ENCODE results near the gene LSMEM2.
"Not testable (repeated sequence)": the region's sequence is repeated elsewhere in the genome, so short reads cannot be mapped to it uniquely, and the experiment has no call there.

Gene LSMEM2

DNA sequence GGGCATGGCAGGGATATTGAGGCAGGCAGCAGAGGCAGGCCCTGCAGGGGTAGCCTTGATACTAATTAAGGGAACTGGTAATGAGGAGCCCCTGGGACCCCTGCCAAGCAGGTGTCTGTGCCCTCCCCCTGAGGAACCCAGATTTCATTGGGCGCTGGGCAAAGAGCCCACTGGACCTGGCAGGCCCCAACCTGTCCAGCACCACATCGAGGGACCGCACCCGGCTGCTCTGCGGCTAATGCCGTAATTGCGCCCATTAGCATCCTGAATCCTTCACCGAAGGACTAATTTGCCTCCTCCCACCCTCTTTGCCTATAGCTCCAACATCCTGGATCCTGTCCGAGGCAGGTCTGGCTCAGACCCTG lies 23.7 kb upstream of the LSMEM2 start:
- peaks cover 12% of the 10 kb centered on the region for H3K4me1 Mint-ChIP-seq (ENCODE audit: low read depth)
- no peaks in the 10 kb centered on the region for H3K27me3 Mint-ChIP-seq (ENCODE audit: low read depth)
- no peak for DNase-seq (ENCODE audit: low spot score)
- H3K4me3 Mint-ChIP-seq: no peak overlapping the region
- no peak overlapping the region for H3K27ac Mint-ChIP-seq
- H3K36me3 Mint-ChIP-seq (ENCODE audit: low read depth): peaks cover 48% of the 10 kb centered on the region
- no peaks in the 10 kb centered on the region for H3K9me3 Mint-ChIP-seq

DNA sequence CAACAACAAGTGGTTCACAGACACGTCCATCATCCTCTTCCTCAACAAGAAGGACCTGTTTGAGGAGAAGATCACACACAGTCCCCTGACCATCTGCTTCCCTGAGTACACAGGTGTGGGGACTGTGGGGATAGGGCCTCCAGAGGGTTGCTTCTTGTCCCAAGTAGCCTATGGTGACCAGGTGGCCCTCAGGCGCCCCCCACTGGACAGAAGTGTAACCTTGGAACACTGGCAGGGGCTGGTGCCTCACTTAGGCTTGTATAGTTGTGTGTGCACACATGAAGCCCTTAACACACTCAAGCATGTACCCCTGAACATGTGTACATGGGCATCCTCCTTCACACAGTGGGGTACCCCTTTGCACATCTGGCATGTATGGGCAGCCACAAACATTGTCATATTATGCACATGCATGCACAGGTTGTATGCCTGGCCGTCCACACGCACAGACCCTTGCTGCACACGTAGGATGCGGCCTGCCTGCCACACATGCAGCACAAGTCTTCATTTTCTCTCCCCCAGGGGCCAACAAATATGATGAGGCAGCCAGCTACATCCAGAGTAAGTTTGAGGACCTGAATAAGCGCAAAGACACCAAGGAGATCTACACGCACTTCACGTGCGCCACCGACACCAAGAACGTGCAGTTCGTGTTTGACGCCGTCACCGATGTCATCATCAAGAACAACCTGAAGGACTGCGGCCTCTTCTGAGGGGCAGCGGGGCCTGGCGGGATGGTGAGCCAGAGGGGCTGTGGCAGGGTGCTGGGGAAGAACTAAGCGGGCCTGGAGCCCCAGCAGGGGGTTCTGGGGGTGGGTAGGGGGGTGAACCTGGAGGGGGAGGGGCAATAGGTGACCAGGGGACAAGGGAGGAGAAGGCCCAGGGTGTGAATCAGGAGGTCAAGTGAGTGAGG lies 21.7 kb upstream of the LSMEM2 start:
- H3K36me3 Mint-ChIP-seq (ENCODE audit: low read depth): peaks cover 41% of the 10 kb centered on the region
- no peaks in the 10 kb centered on the region for H3K27me3 Mint-ChIP-seq (ENCODE audit: low read depth)
- no peak overlapping the region for H3K4me3 Mint-ChIP-seq

DNA sequence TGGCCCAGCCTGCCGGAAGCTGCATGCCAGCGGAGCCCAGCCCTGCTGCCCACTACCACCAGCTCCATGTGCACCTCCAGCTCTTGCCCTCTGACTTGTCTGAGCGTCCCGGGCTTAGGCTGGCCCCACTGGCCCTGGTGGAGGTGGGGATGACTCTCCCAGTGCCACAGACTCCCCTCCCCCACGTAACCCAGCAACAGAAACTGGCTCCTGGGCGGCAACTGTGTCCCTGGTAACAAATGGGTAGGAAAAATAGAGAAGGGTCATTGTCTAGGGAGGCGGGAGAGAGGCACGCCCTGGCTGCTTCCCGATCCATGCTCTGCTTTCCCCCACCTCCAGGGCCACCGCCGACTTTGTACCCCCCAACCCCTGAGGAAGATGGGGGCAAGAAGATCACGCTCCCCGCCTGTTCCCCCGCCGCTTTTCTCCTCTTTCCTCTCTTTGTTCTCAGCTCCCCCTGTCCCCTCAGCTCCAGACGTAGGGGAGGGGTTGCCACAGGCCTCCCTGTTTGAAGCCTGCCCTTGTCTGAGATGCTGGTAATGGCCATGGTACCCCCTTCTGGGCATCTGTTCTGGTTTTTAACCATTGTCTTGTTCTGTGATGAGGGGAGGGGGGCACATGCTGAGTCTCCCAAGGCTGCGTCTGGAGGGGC lies 20.7 kb upstream of the LSMEM2 start:
- Mint-ChIP-seq H3K27me3 (ENCODE audit: low read depth) (no peaks in the 10 kb centered on the region), H3K4me3 (no peak overlapping the region), H3K27ac (peak overlapping the region; percentile 10), H3K9me3 (no peaks in the 10 kb centered on the region), H3K4me1 (ENCODE audit: low read depth) (peaks cover 6% of the 10 kb centered on the region), H3K36me3 (ENCODE audit: low read depth) (peaks cover 40% of the 10 kb centered on the region)
- DNase-seq (ENCODE audit: low spot score): no peak

More for the DNA sequence above, 21.7 kb upstream of the LSMEM2 start:
- peaks cover 6% of the 10 kb centered on the region for H3K4me1 Mint-ChIP-seq (ENCODE audit: low read depth)
- H3K9me3 Mint-ChIP-seq: no peaks in the 10 kb centered on the region
- H3K27ac Mint-ChIP-seq: no peak overlapping the region
- no peak for DNase-seq (ENCODE audit: low spot score)

DNA sequence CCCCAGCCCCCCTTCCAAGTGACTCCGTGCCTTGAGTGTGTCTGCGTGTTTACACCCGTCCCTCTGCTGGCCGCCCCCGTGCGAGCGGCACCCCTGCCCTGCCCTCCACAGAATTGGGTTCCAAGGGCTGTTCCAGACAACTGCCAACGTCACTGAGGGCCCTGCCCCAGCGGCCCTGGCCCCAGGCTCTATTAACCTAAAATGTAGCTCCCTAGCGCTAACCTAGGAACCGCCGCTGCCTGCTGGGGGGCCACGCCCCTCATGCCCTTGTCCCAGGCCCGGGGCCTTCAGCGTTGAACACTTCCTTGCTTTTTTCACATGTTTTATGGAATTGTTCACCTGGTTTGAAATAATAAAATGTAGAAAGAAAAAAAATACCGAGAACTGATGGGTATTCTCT lies 19.9 kb upstream of the LSMEM2 start:
- peaks cover 6% of the 10 kb centered on the region for H3K4me1 Mint-ChIP-seq (ENCODE audit: low read depth)
- no peaks in the 10 kb centered on the region for H3K9me3 Mint-ChIP-seq
- H3K36me3 Mint-ChIP-seq (ENCODE audit: low read depth): peaks cover 33% of the 10 kb centered on the region
- H3K4me3 Mint-ChIP-seq: no peak overlapping the region
- DNase-seq (ENCODE audit: low spot score): no peak
- no peaks in the 10 kb centered on the region for H3K27me3 Mint-ChIP-seq (ENCODE audit: low read depth)
- H3K27ac Mint-ChIP-seq: peak overlapping the region; percentile 49

DNA sequence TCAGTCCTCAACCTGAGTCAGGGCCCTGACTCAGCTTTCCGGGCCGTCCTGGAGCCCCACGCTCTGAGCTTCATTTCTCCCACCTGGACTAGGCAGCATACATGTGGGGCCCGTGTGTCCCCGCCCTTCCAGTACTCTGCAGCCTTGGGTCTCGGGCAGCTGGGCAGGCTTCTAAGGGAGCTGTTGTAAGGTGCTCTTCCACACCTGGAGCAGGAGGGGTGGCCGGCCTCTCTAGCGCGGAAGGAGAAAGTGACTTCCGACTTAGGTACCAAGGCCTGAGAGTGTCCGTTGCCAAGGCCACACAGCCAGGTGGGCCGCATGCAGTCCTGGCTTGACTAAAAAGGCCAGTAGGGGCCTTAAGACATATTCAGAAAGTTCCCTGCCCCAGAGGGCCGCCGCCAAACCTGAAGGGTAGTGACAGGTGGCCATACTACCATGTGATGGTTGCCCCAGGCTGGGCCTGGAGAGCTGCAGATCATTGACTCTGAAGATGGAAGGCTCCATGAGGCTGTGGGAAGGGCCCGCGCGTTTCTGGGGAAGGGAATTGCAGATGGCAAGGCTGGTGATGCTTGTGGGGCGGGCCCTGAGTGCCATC lies 19.4 kb upstream of the LSMEM2 start:
- Mint-ChIP-seq H3K27ac (peak overlapping the region; percentile 84), H3K4me1 (ENCODE audit: low read depth) (peaks cover 6% of the 10 kb centered on the region), H3K4me3 (peak overlapping the region; percentile 69), H3K27me3 (ENCODE audit: low read depth) (no peaks in the 10 kb centered on the region), H3K36me3 (ENCODE audit: low read depth) (peaks cover 28% of the 10 kb centered on the region), H3K9me3 (no peaks in the 10 kb centered on the region)
- DNase-seq (ENCODE audit: low spot score): no peak

DNA sequence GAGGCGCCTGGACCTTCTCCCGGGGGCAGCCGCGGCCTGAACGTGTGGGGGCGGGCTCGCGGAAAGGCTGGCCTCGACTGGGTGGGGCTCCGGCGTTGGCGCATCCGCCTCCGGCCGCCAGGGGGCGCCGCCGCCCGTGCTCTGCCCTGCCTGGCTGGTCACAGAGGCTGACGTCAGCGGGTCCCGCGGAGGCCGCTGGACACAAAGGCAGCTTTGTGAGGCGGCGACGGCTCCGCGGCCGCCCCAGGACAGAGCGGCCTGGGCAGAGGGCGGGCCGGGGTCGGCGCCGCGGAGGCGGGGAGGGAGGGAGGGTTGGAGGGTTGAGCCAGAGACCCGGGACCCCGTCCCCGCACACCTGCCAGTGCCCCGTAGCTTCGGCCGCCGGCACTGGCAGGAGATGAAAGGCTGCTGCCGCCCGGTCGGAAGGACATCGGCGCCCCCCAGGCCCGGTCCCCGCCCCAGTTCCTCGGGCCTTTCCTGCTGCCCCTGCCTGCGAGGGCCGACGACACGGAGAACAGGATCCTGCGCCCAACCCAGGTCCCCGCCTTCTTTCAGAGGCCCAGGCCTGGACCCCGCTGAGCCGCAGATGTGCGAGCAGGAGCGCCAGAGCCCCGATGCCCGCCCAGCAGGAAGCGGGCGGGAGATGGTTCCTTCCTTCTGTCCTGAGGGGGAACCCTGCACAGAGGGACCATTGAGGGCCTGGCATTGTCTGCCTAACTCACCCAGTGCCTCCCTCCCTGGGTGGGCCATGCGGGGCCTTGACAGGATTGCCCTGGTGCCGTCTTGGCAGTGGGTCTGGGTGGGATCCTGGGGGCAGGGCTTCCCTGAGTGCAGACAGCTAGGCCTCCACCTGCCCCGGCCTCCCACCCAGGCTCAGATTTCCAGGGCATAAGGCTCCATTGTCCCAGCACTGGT lies 18.6 kb upstream of the LSMEM2 start:
- peak; percentile 91 for DNase-seq (ENCODE audit: low spot score)
- H3K9me3 Mint-ChIP-seq: no peaks in the 10 kb centered on the region
- no peaks in the 10 kb centered on the region for H3K27me3 Mint-ChIP-seq (ENCODE audit: low read depth)
- H3K4me1 Mint-ChIP-seq (ENCODE audit: low read depth): peaks cover 6% of the 10 kb centered on the region
- H3K36me3 Mint-ChIP-seq (ENCODE audit: low read depth): peaks cover 26% of the 10 kb centered on the region
- H3K27ac Mint-ChIP-seq: peak overlapping the region; percentile 84
- H3K4me3 Mint-ChIP-seq: peak overlapping the region; percentile 69

DNA sequence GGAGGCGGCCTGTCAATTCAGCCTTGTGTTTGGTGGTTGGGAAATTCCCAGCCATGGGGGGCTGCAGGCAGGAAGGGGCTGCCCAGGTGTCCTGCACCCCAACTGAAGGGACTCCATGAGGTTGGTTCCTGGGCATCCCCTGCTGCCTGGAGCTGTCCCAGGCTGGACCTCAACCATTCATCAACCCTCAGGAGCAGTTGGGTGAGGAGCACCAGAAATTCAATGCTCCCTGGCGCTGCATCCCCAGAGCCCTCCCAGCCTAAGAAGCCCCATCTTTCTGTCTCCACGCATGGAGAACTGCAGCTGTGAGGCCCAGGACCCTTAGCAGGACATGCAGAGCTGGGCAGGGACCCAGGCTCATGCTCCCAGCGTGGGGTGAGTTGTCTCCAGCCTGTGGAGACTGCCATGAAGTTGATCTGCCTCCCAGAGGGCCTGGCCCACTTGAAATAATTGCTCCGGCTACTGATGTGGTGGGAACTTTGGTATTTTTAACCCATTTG lies 17.9 kb upstream of the LSMEM2 start:
- DNase-seq (ENCODE audit: low spot score): no peak
- H3K27me3 Mint-ChIP-seq (ENCODE audit: low read depth): peaks cover 3% of the 10 kb centered on the region
- H3K9me3 Mint-ChIP-seq: no peaks in the 10 kb centered on the region
- H3K36me3 Mint-ChIP-seq (ENCODE audit: low read depth): peaks cover 26% of the 10 kb centered on the region
- peak overlapping the region; percentile 54 for H3K4me3 Mint-ChIP-seq
- H3K4me1 Mint-ChIP-seq (ENCODE audit: low read depth): peaks cover 6% of the 10 kb centered on the region
- no peak overlapping the region for H3K27ac Mint-ChIP-seq

DNA sequence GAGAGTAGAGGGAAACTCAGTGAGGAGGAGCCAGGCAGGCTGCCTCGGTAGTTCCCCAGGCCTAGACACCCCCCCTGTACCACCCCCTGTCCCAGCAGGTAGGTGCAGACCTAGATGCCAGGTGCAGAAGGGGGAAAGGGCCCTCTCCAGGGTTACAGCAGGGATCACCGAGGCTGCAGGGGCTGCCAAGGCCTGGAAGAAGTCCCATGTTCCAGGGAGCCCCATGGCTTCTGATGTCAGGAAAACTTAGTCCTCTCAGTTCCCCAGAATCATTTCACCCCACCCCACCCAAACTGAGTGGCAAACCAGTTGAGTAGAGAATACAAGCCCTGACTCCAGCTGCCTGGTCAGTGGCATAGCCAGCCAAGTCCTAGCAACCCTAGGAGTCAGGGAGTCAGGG lies 17.4 kb upstream of the LSMEM2 start:
- Mint-ChIP-seq H3K36me3 (ENCODE audit: low read depth) (peaks cover 21% of the 10 kb centered on the region), H3K27ac (no peak overlapping the region), H3K4me1 (ENCODE audit: low read depth) (peaks cover 6% of the 10 kb centered on the region), H3K9me3 (no peaks in the 10 kb centered on the region), H3K27me3 (ENCODE audit: low read depth) (peaks cover 5% of the 10 kb centered on the region), H3K4me3 (peak overlapping the region; percentile 36)
- DNase-seq (ENCODE audit: low spot score): no peak

DNA sequence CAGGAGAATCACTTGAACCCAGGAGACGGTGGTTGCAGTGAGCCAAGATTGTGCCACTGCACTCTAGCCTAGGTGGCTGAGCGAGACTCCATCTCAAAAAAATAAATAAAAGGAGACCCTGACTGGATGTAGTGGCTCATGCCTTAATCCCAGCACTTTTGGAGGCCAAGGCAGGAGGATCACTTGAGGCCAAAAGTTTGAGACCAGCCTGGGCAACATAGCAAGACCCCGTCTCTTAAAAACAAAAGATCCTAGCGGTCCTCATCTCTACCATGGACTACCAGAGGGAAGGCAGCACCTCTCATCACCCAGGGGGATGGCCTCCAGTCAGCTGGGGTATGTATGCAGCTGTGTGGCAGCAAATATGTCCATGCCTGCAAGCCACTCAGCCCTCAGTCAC lies 16.7 kb upstream of the LSMEM2 start:
- H3K4me3 Mint-ChIP-seq; H3K4me1 Mint-ChIP-seq (ENCODE audit: low read depth); H3K27me3 Mint-ChIP-seq (ENCODE audit: low read depth); DNase-seq (ENCODE audit: low spot score); H3K9me3 Mint-ChIP-seq; H3K27ac Mint-ChIP-seq: not testable (repeated sequence)
- H3K36me3 Mint-ChIP-seq (ENCODE audit: low read depth): peaks cover 15% of the 10 kb centered on the region

DNA sequence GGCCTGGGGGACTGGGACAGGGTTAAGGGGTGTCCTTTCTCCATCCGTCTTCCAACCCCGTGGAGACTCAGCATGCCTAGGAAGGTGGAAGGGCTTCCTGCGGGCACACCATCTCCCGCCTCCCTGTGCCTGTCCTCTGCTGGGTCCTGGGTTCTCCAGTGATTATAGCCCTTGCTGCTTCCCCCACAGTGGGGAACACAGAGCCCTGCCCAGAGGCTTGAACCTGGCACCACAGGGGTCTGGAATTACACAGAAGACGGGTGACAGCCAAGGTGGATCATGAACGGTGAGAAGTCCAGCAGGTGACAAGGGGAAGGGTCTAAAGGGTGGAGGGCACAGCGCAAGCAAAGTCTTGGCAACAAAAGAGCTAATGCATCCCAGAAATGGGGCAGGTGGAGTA lies 16.1 kb upstream of the LSMEM2 start:
- no peak overlapping the region for H3K4me3 Mint-ChIP-seq
- peaks cover 4% of the 10 kb centered on the region for H3K4me1 Mint-ChIP-seq (ENCODE audit: low read depth)
- DNase-seq (ENCODE audit: low spot score): no peak
- peaks cover 9% of the 10 kb centered on the region for H3K36me3 Mint-ChIP-seq (ENCODE audit: low read depth)
- H3K9me3 Mint-ChIP-seq: no peaks in the 10 kb centered on the region
- H3K27me3 Mint-ChIP-seq (ENCODE audit: low read depth): peaks cover 7% of the 10 kb centered on the region
- no peak overlapping the region for H3K27ac Mint-ChIP-seq

DNA sequence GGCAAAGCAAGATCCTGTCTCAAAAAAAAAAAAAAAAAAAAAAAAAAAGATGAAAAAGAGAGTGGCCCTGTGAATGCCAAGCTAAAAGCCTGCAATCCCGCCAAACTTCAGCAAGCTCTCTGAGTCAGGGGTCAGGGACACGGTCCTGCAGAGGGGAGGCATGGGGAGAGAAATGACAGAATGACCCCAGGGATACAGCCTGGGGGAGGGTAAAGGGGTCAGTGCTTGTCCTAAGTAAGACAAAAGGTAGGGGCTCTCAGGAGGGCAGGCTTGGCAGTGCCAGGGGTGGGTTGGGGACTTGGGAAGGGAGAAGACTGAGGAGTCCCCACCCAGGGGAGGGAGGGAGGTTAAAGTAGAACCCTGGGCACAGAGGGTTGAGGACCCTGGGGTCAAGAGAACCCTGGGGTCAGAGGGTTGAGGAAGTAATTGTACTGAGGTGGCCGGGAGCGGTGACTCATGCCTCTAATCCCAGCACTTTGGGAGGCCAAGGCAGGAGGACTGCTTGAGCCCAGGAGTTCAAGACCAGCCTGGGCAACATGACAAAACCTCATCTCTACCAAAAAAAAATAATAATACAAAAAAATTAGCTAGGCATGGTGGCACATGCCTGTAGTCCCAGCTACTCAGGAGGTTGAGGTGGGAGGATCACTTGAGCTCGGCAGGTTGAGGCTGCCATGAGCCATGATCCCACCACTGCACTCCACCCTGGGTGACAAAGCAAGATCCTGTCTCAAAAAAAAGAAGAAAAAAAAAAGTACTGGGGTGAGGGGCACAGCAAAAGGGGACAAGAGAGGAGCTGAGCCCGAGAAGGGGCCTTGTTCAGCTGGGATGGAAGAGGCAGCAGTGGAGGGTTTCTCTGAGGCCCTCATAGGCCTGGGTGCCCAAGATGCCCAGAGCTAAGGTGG lies 15.2 kb upstream of the LSMEM2 start:
- peaks cover 14% of the 10 kb centered on the region for H3K27me3 Mint-ChIP-seq (ENCODE audit: low read depth)
- H3K27ac Mint-ChIP-seq: no peak overlapping the region

DNA sequence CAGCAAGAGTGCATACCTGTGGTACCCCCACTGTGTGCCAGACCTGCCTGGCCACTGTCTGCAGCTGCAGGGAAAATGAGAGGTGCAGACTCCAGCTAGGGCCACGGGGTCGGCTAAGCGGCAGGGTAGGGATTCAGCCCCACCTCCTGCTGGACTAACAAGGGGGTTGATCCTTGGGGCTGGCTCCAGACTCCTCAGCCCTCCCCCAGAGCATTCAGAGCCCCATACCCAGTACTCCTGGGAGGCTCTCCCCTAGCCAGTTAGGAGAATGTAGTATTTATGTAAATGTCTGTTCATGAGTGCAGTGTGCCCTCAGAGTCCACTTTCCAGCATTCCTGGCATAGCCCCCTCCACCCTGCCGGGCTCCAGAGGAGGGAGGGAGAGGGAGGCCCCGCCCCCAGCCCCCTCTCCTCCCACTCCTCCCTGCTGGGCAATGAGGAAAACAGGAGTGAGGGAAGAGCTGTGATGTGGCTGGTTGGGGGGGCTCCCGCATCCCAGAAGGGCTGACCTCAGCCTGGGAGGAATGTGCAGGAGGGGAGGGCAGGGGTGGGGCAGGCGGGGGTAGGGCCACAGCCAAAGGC lies 14.4 kb upstream of the LSMEM2 start:
- H3K27me3 Mint-ChIP-seq (ENCODE audit: low read depth): peaks cover 14% of the 10 kb centered on the region
- H3K36me3 Mint-ChIP-seq (ENCODE audit: low read depth): peaks cover 2% of the 10 kb centered on the region
- H3K4me1 Mint-ChIP-seq (ENCODE audit: low read depth): peaks cover 4% of the 10 kb centered on the region
- H3K9me3 Mint-ChIP-seq: no peaks in the 10 kb centered on the region
- no peak overlapping the region for H3K27ac Mint-ChIP-seq
- H3K4me3 Mint-ChIP-seq: no peak overlapping the region
- DNase-seq (ENCODE audit: low spot score): no peak

More for the DNA sequence above, 15.2 kb upstream of the LSMEM2 start:
- Mint-ChIP-seq H3K4me3 (no peak overlapping the region), H3K9me3 (no peaks in the 10 kb centered on the region), H3K4me1 (ENCODE audit: low read depth) (peaks cover 4% of the 10 kb centered on the region), H3K36me3 (ENCODE audit: low read depth) (peaks cover 5% of the 10 kb centered on the region)
- DNase-seq (ENCODE audit: low spot score): no peak
